Breast epithelium (tissue), 4 donors: ENCODE measurements around the gene PIRT. TPM values are rescaled to one million over a fixed set of nuclear protein-coding genes. Genes with fewer than 3 reads are reported as not detected.
"Not testable (repeated sequence)": the region's sequence is repeated elsewhere in the genome, so short reads cannot be mapped to it uniquely, and the experiment has no call there.

ENCODE experiments used
- DNase-seq, 2 donors: peaks; one replicate each; pipeline ENCODE4 v3.0.0-alpha.2; 2019; ENCODE audit warnings: low spot score in 2 of 2
- H3K27ac ChIP-seq, 2 donors: fragments of 200-600 bp; sonication (generic) in 1 of 2; one replicate each; pipeline ENCODE4 v1.5.1; 2016 to 2019; ENCODE audit warnings: mild to moderate bottlenecking in 1 of 2
- H3K27me3 ChIP-seq, 2 donors: fragments of 200-600 bp; sonication (generic) in 1 of 2; one replicate each; pipeline versions ENCODE4 v1.5.1 to v1.6.0; 2017 to 2019; ENCODE audit warnings: control low read depth in 1 of 2, mild to moderate bottlenecking in 1 of 2
- H3K36me3 ChIP-seq: fragments of 200-600 bp; one replicate; pipeline ENCODE4 v1.5.1; 2019
- H3K4me1 ChIP-seq, 2 donors: fragments of 200-600 bp; sonication (generic); one replicate each; pipeline ENCODE4 v1.5.1; 2016 to 2019; ENCODE audit warnings: control low read depth in 1 of 2
- H3K4me3 ChIP-seq, 3 donors: fragments of 200-600 bp; sonication (generic); 1 replicate in 2 of 3; 2 replicates in 1 of 3; pipeline ENCODE4 v1.5.1; 2016 to 2019; ENCODE audit warnings: mild to moderate bottlenecking in 3 of 3, moderate library complexity in 2 of 3
- H3K9me3 ChIP-seq, 2 donors: fragments of 200-600 bp; sonication (generic) in 1 of 2; one replicate each; pipeline ENCODE4 v1.5.1; 2016 to 2019; ENCODE audit warnings: control low read depth in 1 of 2
- CTCF ChIP-seq, 3 donors: fragments of 450-650 bp; IDR thresholded peaks; one replicate each; pipeline ENCODE4 v1.5.1; 2016 to 2017; ENCODE audit warnings: antibody characterized with exemption in 3 of 3, mild to moderate bottlenecking in 3 of 3, moderate library complexity in 3 of 3
- POLR2A ChIP-seq: fragments of 450-650 bp; IDR thresholded peaks from one replicate; pipeline ENCODE4 v1.6.1; 2016; ENCODE audit warnings: antibody characterized with exemption, mild to moderate bottlenecking, moderate library complexity
- POLR2AphosphoS5 ChIP-seq, 3 donors: sonication (generic); formaldehyde crosslinking; IDR thresholded peaks; one replicate each; pipeline ENCODE4 v1.6.1; 2017; ENCODE audit warnings: antibody characterized with exemption in 3 of 3
- intact Hi-C: fragments of 100-400 bp; cut with DNase I; formaldehyde crosslinking; loops from one replicate; pipeline ENCODE4 v1.15.1; 2023; ENCODE audit warnings: low total_unique reads
- total RNA-seq, 3 donors: library from RNA; depleted of rRNA; stranded (reverse); fragments of >200 nt; gene quantifications; one replicate each; pipeline ENCODE4 v1.1.0, GENCODE V29; 2016

Gene PIRT
- total RNA-seq, 3 donors from 2014 or later = under 0.01 TPM; not detected in 2

GRCh38 chr17:10871914-10872313 is 34.0 kb upstream of the PIRT start:
- TF ChIP-seq POLR2A (no peak), CTCF (IDR thresholded peaks at IDR 0.05) (no peak), POLR2AphosphoS5 (IDR thresholded peaks at IDR 0.05) (no peak)
- Histone ChIP-seq H3K4me3 (no peak overlapping the region), H3K36me3 (no peaks in the 10 kb centered on the region), H3K27ac (no peak overlapping the region), H3K27me3 (no peaks in the 10 kb centered on the region), H3K4me1 (no peaks in the 10 kb centered on the region), H3K9me3 (no peaks in the 10 kb centered on the region)
- DNase-seq = no peak
- intact Hi-C loops = no loop called here

- H3K4me3 ChIP-seq = no peak overlapping the region
- no peak for DNase-seq
- TF ChIP-seq POLR2A (no peak), POLR2AphosphoS5 (IDR thresholded peaks at IDR 0.05) (no peak), CTCF (IDR thresholded peaks at IDR 0.05) (no peak)
- H3K27me3 ChIP-seq = no peaks in the 10 kb centered on the region
- intact Hi-C loops = no loop called here
- H3K4me1 ChIP-seq = no peaks in the 10 kb centered on the region
- no peak overlapping the region for H3K27ac ChIP-seq
- no peaks in the 10 kb centered on the region for H3K36me3 ChIP-seq
- no peaks in the 10 kb centered on the region for H3K9me3 ChIP-seq
These were observed 32.6 kb upstream of the PIRT start for GRCh38 chr17:10870336-10871050.

- H3K27ac ChIP-seq, H3K27me3 ChIP-seq, H3K36me3 ChIP-seq, intact Hi-C loops, H3K9me3 ChIP-seq, H3K4me3 ChIP-seq, DNase-seq, H3K4me1 ChIP-seq: not testable (repeated sequence)
These were observed 30.9 kb upstream of the PIRT start for GRCh38 chr17:10868744-10869143.

DNA sequence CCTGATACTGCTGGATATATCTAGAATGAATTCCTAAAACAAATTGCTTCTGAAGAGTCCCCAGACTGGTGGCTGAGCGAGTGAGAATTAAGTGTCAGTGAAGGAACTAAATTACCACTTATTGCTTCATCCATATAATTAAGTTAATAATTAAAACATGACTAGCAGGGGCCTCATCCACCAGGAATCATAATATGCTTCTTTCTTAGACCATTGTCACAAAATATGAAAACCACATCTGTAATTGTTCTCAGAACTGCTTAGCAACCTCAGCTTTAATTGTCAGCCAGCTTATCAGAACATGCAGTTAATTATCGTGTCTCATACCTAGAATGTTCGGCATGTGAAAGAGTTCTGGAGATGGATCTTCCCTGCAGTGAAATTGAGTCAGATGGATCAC is 21.2 kb upstream of the PIRT start:
- intact Hi-C loops = no loop called here

DNA sequence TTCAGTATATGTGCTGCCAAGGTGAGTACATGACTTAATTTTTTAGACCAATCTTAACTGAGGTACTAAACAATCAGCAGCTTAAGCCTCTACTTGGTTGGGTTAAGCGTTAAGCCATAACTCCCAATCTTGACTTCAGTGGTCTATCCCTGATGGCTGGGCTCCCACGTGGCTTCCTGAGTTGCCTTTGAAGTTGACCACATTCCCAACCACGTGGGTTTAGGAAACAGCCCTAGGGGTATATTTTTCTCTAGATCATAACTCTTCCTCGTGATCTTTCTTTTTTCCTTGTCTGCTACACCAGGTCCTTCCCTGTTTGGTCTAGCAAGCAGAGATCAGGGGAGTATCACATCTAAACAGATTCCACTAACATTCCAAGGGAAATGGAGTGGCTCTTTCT is 20.1 kb upstream of the PIRT start:
- Histone ChIP-seq H3K27me3 (no peaks in the 10 kb centered on the region), H3K27ac (no peak overlapping the region), H3K4me1 (no peaks in the 10 kb centered on the region), H3K36me3 (no peaks in the 10 kb centered on the region), H3K9me3 (no peaks in the 10 kb centered on the region), H3K4me3 (no peak overlapping the region)
- intact Hi-C loops = no loop called here
- TF ChIP-seq POLR2AphosphoS5 (IDR thresholded peaks at IDR 0.05) (no peak), CTCF (IDR thresholded peaks at IDR 0.05) (no peak), POLR2A (no peak)
- no peak for DNase-seq

More for the DNA sequence above, 21.2 kb upstream of the PIRT start:
- TF ChIP-seq CTCF (IDR thresholded peaks at IDR 0.05) (no peak), POLR2AphosphoS5 (IDR thresholded peaks at IDR 0.05) (no peak), POLR2A (no peak)
- Histone ChIP-seq H3K27me3 (no peaks in the 10 kb centered on the region), H3K27ac (no peak overlapping the region), H3K4me3 (no peak overlapping the region), H3K9me3 (no peaks in the 10 kb centered on the region), H3K4me1 (no peaks in the 10 kb centered on the region), H3K36me3 (no peaks in the 10 kb centered on the region)
- no peak for DNase-seq

- not testable (repeated sequence) for H3K27ac ChIP-seq, H3K36me3 ChIP-seq, DNase-seq, H3K4me1 ChIP-seq, H3K9me3 ChIP-seq, H3K27me3 ChIP-seq, H3K4me3 ChIP-seq
- intact Hi-C loops = loop anchor here (10.0 kb wide), 1 partner anchor 112 kb away; the partner anchor contains the start of gene TMEM220
These were observed 8.7 kb upstream of the PIRT start for GRCh38 chr17:10846636-10847035.
